NT2/D1 (cell line): ENCODE data around the gene XPR1.

Source experiments
- SUZ12 ChIP-seq: IDR thresholded peaks from 2 replicates; pipeline ENCODE4 v1.6.1; 2011; ENCODE audit not compliant: insufficient read length, insufficient read depth; ENCODE audit errors: extremely low read depth
- YY1 ChIP-seq: IDR thresholded peaks from 2 replicates; pipeline ENCODE4 v1.6.1; 2011; ENCODE audit not compliant: insufficient read length, insufficient read depth

GRCh38 chr1:180934563-180934962 is 302.7 kb downstream of the XPR1 start:
- TF ChIP-seq YY1 (no peak), SUZ12 (no peak)
